ENCODE results near the gene HHAT.

DNA sequence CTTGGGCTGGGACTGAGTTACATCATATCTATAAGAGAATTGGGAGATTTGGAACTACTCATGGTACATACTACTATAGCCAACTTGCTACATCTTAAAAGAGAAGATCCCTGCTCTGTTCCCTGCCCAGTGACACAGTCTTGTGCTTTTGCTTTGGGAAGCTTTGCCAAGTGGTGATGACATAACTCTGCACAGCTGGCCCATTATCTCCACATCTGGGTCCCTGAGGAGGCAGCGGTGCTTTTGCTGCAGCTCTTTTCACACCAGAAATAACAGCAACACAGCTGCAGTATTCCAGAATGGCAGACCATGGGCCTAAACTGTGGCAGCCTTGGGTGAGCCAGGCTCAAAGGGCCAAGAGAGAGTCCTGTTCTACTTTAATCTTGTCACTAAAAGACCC, 296.0 kb downstream of the HHAT start:
- no peak for TF ChIP-seq ZNF274 (IDR thresholded peaks at IDR 0.05; ENCODE audit: low read depth, low read length)
- TF ChIP-seq YY1 (IDR thresholded peaks at IDR 0.05; ENCODE audit: insufficient read depth, insufficient read length), result no peak
